G401.6 (cell line): ENCODE measurements around the gene DHX8.

Experiments used
- FAIRE-seq: peaks from 2 replicates; lab custom pipeline; 2012; peaks lifted over from hg19 to GRCh38; lab: Jason Lieb, UNC

The DHX8 gene

GRCh38 chr17:43526886-43527648 lies 43.3 kb downstream of the DHX8 start:
- FAIRE-seq, result no peak

DNA sequence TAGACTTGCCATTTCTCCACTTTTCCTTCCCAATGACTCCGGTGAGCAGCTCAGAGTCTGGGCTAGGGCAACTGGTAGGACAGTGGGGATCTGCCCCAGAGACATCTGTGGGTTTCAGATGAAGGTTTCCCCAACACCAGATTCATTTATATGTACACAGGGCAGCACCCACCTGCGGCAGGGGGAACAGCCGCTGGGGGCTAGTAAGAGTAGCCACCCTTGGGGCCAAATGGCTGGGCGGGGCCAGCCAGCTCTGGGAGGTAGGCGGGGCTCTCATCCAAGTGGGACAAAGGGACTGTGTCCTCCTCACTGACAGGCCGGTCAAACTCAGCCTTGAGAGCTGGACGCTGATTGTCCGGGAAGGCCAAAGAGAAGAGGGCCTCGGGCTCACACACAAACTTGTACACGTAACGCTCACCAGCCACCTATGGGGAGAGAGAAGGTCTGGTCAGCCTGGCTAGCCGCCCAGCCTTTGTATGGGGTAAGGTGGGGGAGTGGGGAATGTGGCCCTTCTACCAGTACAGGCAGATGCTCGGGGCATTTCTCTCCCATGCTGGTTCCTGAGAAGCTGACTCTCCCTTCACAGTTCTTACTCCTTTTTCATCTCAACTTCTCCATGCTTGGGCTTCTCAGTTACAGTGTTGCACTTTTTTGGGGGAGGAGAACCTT lies 44.7 kb downstream of the DHX8 start:
- no peak for FAIRE-seq

DNA sequence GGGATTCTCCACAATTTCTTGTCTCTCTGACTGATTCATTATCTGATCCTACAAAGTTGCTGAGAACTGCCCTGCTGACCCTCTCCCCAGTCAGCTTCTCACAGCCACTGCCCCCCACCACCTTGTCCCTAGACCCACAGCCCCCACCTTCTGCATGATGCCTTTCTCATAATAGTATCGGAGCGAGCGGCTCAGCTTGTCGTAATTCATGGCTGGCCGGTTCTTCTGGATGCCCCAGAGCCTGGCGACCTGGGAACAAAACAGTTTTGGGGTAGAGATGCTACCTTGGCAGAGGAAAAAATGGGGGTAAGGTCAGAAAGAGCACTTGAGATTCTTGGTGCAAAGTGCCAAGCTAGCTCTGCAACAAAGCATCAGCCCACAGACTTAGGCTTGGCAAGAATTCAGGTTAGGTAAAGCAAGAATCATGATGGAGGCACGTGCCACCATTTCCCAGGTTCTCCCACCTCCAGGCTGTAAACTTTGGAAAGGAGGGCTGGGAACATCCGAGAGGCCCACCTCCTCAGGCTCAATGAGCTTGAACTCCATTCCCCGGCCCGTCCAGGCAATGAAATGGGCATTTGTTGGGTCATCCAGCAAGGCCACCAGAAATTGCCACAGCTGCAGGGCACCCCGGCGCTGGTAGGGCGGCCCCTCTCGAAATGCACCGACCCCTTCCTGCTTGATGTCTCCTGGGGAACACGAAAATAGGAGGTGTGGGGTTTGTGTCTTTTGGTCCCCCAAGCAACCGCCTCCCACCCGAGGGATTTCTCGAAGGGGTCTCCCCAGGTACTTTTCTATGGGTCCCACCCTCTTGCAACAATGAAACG lies 45.4 kb downstream of the DHX8 start:
- no peak for FAIRE-seq

- FAIRE-seq, result no peak
Observed at GRCh38 chr17:43529947-43530287, 46.1 kb downstream of the DHX8 start.

- peak; percentile 81 for FAIRE-seq
Observed at GRCh38 chr17:43530288-43531081, 46.7 kb downstream of the DHX8 start.

- no peak for FAIRE-seq
Observed at GRCh38 chr17:43531082-43531378, 47.3 kb downstream of the DHX8 start.

GRCh38 chr17:43531955-43532354 lies 48.2 kb downstream of the DHX8 start:
- no peak for FAIRE-seq

GRCh38 chr17:43532581-43532980 lies 48.8 kb downstream of the DHX8 start:
- FAIRE-seq, result no peak

DNA sequence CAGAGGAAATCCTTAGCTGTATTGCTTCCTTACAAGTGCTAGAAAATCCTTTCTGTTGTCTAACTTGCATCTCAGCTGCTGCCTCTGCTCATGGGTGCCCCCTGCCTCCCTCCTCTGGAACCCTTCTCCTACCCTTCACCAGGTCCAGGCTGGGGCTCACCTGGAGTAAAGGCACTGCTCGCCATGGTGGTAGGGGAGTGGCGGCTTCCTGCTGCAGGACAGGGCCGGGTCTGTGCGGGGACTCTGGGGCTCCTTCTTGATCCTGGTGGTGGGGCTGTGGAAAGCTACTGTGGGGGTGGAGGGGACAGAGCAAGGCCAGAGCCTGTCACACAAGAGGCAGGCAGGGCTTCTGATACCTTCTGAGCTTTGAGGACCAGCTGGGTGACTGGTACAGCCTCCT lies 49.9 kb downstream of the DHX8 start:
- no peak for FAIRE-seq

- no peak for FAIRE-seq
Observed at GRCh38 chr17:43534909-43535308, 51.1 kb downstream of the DHX8 start.

DNA sequence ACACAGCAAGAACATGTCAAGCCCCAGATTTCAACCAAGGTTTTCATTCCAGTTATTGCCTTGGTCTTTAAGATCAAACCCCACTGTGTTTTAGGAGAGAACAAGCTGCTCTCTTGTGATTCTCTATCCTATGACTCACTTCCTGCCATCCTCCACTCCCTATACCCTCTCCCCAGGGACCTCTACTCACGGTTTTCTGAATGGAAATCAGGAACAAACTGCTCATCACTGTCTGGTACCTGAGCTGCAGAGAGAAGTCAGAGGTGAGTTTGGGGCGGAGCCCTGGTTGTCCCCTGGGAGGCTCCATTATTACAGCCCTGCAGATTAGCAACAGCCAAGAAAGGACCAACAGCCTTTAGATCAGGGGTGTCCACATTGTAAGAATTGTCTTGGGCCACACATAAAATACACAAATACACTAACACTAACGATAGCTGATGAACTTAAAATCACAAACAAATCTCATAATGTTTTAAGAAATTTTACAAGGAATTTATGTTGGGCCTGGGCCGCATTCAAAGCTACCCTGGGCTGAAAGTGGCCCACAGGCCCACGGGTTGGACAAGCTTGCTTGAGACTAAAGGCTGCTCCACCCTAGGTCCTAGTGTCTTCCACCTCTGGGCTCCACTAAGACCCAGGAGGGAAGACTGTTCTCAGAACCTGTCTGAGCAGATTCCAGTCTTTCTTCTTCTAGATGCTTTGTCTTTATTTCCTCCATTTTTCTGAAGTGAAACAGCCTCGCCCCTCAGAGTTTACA lies 52.6 kb downstream of the DHX8 start:
- no peak for FAIRE-seq

GRCh38 chr17:43540821-43541674 lies 57.3 kb downstream of the DHX8 start:
- no peak for FAIRE-seq

- FAIRE-seq, result no peak
Observed at GRCh38 chr17:43542859-43543258, 59.1 kb downstream of the DHX8 start.

- FAIRE-seq, result no peak
Observed at GRCh38 chr17:43543300-43543699, 59.5 kb downstream of the DHX8 start.

GRCh38 chr17:43543771-43544575 lies 60.2 kb downstream of the DHX8 start:
- FAIRE-seq, result peak; percentile 11

DNA sequence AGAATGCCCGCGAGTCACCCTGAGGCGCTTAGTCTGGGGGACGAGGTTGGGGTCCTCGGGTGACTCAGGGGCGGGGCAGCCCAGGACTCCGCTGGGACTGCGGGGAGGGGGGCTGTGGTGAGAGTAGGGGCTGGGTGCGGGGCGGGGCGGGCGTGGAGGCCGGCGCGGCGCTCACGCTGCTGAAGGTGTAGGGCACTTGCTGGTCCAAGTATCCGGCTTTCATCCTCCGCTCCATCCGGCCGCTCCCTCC lies 61.5 kb downstream of the DHX8 start:
- no peak for FAIRE-seq

- FAIRE-seq, result peak; percentile 98
Observed at GRCh38 chr17:43546319-43547188, 62.8 kb downstream of the DHX8 start, which contains the start of gene ETV4. Gene ETV4, minus strand, starts transcription at chr17:43546340. Its CDS starts 723 bp downstream, at chr17:43545617.

DNA sequence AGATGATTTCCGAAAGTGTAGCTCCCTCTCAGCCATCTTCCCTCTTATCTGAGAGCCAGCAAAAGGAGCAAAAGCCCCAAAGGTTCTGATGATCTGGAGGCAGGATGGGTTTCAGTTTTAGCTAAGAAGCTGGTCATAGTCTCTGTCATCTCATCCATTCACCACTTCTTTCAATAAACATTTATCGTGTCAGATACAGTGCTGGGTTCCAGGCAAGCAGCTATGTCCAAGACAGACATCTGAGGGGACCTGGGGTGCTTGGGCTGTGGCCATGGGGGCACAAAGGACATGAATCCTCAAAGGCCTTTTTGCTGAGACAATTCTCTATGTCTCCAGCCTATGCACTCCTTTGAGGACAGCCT lies 63.4 kb downstream of the DHX8 start:
- no peak for FAIRE-seq

DNA sequence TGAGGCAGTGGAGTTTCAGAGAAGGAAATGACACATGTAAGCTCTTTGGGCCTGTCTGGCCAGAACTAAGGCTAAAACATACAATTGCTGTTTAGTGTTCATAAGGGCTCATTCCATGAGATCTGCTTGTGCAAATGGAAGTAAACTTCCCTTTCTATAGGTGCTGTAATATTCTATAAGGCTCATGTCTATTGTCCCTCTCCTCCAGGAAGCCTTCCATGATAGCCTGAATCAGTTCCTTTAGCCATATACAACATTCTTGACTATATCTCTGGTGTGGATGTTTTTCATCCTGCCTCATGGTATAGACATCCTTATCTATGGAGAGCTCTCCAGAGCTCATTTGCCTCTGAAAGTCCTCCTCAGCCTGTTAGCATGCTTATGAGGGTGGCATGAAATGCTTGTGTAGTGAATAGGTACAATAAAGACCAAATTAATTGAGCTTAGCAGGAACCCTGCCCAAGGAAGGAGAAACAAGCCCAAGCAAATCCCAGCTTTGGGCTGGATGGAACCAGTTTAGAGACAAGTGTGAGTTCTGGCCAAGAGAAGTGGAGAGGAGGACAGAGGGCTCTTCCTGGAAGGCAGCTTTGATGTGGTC lies 64.0 kb downstream of the DHX8 start:
- FAIRE-seq, result no peak
